ENCODE data around the gene SSTR4. TPM values are rescaled to one million over a fixed set of nuclear protein-coding genes. Genes with fewer than 3 reads are reported as not detected.
A peak's percentile ranks its signal among the peaks of the same experiment; 100 is the strongest.

Gene SSTR4
- total RNA-seq, 2 donors from 2014 or later = not detected

DNA sequence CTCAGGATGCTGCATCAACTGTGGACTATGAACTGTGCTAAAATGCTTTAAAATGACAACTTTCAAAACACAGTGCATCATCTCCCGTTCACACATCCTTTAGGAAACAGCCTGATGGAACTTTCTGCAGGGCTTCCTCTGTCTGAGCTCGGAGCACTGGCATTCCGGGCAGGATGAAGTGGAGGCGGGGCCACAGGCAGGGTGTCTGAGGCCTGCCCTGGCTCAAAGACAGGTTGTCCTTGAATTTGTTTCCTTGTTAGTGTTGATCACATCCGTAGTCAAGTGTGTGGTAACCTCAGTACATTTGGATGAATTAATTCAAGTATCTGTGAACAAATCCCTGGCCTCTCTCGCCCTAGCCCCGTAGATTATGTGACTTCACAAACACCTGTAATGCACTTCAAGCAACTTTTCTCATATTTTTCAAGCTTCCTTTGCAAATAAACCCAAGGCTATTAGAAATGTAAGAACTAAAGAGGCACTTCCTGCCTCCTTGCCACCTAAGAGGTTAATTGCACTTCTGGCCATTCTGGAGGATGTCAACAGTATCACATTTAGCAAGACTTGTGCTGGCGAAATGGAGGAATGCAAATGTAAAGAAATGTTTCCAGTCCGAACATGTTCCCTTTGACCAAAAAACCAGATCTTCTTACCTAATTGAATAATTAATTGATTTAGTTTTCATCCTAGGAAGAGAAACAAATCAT is 47.9 kb downstream of the SSTR4 start:
- TF ChIP-seq, protein P1, sequence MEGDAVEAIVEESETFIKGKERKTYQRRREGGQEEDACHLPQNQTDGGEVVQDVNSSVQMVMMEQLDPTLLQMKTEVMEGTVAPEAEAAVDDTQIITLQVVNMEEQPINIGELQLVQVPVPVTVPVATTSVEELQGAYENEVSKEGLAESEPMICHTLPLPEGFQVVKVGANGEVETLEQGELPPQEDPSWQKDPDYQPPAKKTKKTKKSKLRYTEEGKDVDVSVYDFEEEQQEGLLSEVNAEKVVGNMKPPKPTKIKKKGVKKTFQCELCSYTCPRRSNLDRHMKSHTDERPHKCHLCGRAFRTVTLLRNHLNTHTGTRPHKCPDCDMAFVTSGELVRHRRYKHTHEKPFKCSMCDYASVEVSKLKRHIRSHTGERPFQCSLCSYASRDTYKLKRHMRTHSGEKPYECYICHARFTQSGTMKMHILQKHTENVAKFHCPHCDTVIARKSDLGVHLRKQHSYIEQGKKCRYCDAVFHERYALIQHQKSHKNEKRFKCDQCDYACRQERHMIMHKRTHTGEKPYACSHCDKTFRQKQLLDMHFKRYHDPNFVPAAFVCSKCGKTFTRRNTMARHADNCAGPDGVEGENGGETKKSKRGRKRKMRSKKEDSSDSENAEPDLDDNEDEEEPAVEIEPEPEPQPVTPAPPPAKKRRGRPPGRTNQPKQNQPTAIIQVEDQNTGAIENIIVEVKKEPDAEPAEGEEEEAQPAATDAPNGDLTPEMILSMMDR (IDR thresholded peaks at IDR 0.05) = no peak
- Histone ChIP-seq H3K9me3 (no peaks in the 10 kb centered on the region), H3K36me3 (no peaks in the 10 kb centered on the region), H3K27ac (peak overlapping the region; percentile 86), H3K4me1 (peaks cover 0 to 32% of the 10 kb centered on the region in 2 donors), H3K27me3 (no peaks in the 10 kb centered on the region), H3K4me3 (peak overlapping the region; percentile 34 to 51)
- DNase-seq (ENCODE audit: low spot score) = peak; percentile 79

- peak overlapping the region; percentile 86 for H3K27ac ChIP-seq
- TF ChIP-seq, protein P1 (IDR thresholded peaks at IDR 0.05) = no peak
- peaks cover 0 to 35% of the 10 kb centered on the region in 2 donors for H3K4me1 ChIP-seq
- no peaks in the 10 kb centered on the region for H3K9me3 ChIP-seq
- peak overlapping the region; percentile 34 to 51 for H3K4me3 ChIP-seq
- no peaks in the 10 kb centered on the region for H3K36me3 ChIP-seq
- no peak for DNase-seq (ENCODE audit: low spot score)
- H3K27me3 ChIP-seq = no peaks in the 10 kb centered on the region
These were observed 48.6 kb downstream of the SSTR4 start for GRCh38 chr20:23083553-23084220.

- Histone ChIP-seq H3K4me1 (peaks cover 0 to 28% of the 10 kb centered on the region in 2 donors), H3K27me3 (no peaks in the 10 kb centered on the region), H3K36me3 (no peaks in the 10 kb centered on the region), H3K27ac (peak overlapping the region; percentile 86), H3K4me3 (peak overlapping the region; percentile 34 to 51), H3K9me3 (no peaks in the 10 kb centered on the region)
- TF ChIP-seq, protein P1 (IDR thresholded peaks at IDR 0.05) = no peak
- no peak for DNase-seq (ENCODE audit: low spot score)
These were observed 49.3 kb downstream of the SSTR4 start for GRCh38 chr20:23084282-23084844.

- Histone ChIP-seq H3K27ac (peak overlapping the region; percentile 86), H3K36me3 (no peaks in the 10 kb centered on the region), H3K4me3 (peak overlapping the region; percentile 34 to 51), H3K4me1 (peaks cover 0 to 24% of the 10 kb centered on the region in 2 donors), H3K9me3 (no peaks in the 10 kb centered on the region), H3K27me3 (no peaks in the 10 kb centered on the region)
- no peak for DNase-seq (ENCODE audit: low spot score)
- TF ChIP-seq, protein P1 (IDR thresholded peaks at IDR 0.05) = no peak
These were observed 49.8 kb downstream of the SSTR4 start for GRCh38 chr20:23084845-23085365.

- no peaks in the 10 kb centered on the region for H3K27me3 ChIP-seq
- DNase-seq (ENCODE audit: low spot score) = no peak
- H3K36me3 ChIP-seq = no peaks in the 10 kb centered on the region
- H3K27ac ChIP-seq = peak overlapping the region; percentile 86
- peak overlapping the region; percentile 34 to 51 for H3K4me3 ChIP-seq
- H3K9me3 ChIP-seq = no peaks in the 10 kb centered on the region
- peaks cover 0 to 24% of the 10 kb centered on the region in 2 donors for H3K4me1 ChIP-seq
- TF ChIP-seq, protein P1 (IDR thresholded peaks at IDR 0.05) = no peak
These were observed 50.4 kb downstream of the SSTR4 start for GRCh38 chr20:23085436-23086055.
